Medulla oblongata (tissue), 1 donor: ENCODE results near the gene BORCS5.
"Not testable (repeated sequence)": the region's sequence is repeated elsewhere in the genome, so short reads cannot be mapped to it uniquely, and the experiment has no call there.

Experiments used
- DNase-seq: peaks from one replicate; pipeline ENCODE4 v3.0.0-alpha.2; 2015; ENCODE audit errors: extremely low spot score

Gene BORCS5

DNA sequence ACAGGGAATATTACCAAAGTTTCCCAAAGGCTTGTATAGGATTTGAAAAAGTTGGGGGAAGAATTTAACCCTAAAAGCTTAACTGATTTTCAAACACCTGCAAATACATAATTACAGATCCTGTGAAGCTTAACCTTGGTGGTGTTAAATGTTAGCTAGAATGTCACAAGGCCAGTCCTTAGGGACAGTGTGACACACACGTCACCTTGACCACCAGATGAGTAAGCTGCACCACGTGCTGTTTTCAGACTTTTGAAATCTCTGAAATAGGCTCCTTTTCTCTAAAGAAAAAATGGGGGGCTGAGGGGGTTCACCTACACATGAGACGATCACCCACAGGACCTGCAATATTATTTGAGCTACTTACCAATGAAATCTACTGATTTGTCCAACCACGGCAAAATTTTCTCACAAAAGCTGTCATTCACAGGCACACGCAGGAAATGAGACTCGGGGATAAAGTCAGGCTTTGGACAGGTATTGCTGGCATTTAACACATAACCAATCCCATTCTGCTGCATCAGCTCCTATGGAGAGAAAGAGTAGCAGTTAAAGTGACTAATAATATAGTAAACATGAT lies 129.9 kb downstream of the BORCS5 start:
- no peak for DNase-seq

DNA sequence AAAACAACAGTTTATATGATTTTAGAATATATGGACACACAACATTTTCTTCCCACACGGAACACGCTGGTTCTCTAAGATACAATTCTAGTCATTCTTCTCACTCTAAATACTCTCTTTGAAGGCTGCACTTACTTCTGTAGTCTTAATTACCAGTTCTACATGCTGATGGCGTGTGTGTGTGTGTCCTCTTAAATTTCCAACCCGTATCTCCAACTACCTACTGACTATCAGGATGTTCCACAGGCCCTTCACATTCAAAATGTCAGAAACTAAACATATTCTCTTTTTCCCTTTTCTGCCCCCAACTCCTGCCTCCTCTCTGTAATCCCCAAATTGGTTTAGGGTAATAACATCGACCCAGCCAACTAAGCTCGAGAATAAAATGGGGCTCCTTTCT lies 130.6 kb downstream of the BORCS5 start:
- no peak for DNase-seq

DNA sequence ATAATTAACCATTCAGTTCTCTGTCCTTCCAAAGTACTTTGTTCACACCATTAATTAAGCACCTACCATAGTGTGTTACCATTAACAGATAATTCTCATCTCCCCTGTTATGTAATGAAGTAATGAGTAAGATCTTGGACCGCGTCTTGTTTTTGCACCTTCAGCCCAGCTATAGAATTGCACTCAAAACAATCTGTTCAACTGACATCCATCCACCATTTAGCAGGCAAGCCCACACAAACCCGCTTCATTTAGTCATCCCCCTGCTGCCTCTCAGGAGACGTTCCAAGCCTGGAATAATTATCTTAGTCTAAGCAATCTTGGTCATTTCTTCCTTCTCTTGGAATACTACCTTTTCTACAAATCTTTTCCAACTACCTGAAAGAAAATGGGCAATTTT lies 131.4 kb downstream of the BORCS5 start:
- DNase-seq, result no peak

DNA sequence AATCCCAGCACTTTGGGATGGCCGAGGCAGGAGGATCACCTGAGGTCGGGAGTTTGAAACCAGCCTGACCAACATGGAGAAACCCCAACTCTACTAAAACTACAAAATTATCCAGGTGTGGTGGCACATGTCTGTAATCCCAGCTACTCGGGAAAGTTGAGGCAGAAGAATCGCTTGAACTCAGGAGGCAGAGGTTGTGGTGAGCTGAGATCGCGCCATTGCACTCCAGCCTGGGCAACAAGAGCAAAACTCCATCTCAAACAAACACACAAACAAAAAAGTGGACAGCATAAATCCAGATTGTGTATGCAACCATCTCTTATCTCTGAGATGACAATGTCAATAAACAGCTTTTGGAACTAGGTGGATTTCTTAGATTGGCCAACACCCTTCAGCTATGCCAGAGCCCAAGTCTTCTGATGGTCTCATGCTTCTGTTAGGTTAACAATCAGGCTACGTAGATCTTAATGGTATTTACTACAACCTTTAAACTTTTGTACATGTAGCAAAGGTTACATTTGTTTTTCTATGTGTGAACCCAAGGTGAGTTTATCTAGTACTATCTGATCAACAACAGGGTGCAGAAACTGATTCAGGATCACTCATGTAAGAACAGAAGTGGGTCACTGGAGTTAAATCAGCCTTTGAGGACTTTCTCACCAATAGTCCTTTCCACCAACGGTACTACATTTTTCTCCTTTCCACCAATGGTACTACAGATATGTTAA lies 132.1 kb downstream of the BORCS5 start:
- no peak for DNase-seq

DNA sequence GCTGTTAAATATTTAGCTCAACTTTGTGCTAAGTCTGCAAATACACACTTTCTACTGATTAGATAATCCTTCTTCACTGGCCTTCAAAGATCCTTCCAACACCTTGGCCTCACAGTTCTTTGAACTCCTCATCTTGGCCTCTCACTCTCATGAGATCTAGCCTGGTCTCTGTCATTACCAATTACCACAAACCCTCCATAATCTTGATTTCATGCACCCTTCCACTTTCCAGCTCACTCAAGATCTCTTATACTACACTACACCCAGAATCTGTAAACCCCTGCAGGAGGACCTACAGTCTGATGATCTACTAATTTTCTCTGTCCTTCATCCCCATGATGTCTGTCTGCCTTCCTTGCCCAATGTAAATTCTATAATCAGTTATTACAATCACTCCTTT lies 134.7 kb downstream of the BORCS5 start:
- no peak for DNase-seq

DNA sequence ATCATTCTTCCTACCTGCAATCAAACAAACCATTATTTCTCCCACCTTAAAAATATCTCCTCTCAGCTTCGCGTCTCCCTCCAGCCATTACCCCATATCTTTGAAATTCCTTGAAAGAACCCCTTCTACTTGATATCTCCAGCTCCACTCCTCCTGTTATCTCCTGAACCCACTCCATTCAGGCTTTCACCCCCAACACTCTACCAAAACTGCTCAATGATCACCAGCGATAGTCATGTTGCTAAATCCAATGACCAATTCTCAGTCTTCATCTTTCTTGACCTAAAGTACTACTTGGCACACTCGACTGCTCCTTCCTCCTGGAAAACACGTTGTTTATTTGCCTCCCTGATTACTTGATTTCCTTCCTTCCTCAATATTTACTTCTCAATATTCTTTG lies 135.7 kb downstream of the BORCS5 start:
- DNase-seq, result no peak

DNA sequence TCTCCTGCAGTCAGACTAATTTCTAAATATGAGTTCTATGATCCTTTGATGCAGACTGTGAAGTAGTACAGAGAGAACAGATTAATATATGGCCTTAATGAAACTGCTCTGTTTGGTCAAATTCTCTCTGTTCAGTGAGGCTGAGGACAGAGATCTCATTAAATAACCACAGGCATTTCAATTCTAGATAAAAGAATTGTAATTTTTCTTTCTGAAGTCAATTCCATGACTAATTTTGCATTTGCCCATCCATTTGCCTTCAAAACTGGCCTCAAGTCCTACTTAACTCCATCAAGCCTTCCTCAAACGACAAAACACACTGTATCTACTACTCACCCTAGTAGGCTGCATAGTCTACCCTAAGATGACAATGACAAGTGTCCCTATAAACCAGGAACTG lies 138.7 kb downstream of the BORCS5 start:
- no peak for DNase-seq

DNA sequence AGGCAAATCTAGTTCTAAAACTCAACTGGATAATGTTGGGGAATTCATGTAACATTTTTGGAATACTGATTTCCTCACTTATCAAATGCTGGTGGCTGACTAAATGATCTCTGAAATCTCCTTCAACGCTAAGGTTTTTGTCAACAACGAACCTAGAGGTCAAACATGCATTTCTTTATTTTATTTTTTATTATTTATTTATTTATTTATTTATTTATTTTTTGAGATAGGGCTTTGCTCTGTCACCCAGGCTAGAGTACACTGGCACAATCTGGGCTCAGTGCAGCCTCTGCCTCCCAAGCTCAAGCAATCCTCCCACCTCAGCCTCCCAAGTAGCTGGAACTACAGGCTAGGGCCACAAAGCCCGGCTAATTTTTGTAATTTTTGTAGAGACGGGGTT lies 141.3 kb downstream of the BORCS5 start:
- DNase-seq, result no peak

DNA sequence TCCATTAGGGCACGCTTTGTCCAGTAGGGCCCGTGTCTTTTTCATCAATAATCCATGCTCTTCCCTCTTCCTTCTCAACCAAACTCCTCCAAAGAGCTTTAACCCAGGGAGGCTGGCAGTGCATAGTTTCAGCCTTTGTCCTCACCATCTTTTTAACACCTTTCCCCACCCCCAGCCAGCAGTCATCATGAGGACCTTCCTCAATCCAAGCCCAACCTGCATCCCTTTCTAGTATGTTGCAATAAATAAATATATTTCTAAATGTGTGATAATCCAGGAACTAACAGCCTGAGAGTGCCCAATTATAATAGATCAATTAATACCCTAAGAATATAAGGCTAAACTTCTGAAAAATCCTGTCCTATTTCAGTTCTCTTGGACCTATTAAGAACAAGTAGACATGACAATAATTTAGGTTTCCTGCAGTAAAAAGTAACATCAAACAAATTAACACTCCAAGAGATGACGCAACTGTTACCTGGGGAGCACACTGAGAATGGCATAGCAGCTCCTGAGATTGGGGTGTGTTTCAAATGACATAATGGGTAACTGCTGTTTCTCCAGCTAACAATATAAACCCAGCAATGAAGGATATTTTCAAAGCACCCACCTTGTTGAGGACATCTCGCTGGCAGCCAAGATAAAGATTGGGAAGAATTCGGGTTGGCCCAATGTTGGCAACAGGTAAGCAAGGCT lies 143.2 kb downstream of the BORCS5 start:
- DNase-seq, result no peak

DNA sequence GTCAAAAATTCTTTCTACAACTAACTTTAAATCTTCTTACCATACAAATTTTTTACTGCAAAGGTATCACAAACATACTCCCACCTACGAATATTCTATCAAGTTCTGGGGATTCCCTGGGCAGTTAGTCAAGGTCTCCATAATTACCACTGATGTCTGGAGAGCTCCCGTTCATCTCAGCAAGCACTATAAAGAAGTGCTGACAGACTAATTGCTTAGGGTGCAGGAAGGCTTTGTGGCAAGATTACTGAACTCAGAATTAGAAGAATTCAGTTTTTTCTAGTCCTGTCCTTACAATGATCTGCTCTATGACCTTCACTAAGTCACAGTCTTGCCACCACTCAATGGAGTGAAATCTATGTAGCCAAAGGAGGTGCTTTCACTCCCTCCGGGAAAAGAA lies 144.2 kb downstream of the BORCS5 start:
- no peak for DNase-seq

DNA sequence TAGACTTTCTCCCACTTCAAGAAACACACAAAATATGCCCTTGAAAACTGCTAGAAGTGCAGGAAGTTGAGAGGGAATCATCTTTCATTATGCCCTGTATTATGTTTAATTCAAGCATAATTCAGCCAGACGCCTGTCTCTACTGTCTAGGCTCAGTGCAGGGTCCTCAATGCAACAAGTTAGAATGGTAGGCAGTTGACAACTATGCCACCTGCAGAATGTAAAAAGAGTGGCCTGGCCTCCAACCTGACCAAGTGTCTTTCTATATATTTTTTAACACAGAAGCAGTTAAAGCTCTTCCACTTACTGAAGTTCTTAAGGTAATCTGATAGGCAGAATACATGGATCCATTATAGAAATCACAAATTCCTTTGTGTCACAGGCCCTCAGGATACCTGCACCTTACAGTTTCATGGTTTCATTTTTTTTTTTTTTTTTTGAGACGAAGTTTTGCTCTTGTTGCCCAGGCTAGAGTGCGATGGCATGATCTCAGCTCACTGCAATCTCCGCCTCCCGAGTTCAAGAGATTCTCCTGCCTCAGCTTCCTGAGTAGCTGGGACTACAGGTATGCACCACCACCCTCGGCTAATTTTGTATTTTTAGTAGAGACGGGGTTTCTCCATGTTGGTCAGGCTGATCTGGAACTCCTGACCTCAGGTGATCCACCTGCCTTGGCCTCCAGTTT lies 145.4 kb downstream of the BORCS5 start:
- DNase-seq, result not testable (repeated sequence)

DNA sequence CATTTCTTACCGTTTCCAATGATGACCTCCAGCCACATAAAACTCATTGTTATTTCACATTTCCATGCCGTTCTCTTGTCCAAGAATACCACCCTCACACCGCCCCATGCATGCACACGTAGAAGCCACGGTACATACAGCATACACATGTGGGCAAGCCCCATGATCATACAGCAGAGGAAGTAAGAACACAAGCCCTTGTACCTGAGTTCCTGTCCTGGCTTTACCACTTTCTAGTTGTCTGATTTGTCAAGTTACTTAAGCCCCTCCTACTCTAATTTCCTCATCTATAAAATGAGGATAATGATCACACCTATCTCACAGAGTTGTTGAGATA lies 145.9 kb downstream of the BORCS5 start:
- no peak for DNase-seq

DNA sequence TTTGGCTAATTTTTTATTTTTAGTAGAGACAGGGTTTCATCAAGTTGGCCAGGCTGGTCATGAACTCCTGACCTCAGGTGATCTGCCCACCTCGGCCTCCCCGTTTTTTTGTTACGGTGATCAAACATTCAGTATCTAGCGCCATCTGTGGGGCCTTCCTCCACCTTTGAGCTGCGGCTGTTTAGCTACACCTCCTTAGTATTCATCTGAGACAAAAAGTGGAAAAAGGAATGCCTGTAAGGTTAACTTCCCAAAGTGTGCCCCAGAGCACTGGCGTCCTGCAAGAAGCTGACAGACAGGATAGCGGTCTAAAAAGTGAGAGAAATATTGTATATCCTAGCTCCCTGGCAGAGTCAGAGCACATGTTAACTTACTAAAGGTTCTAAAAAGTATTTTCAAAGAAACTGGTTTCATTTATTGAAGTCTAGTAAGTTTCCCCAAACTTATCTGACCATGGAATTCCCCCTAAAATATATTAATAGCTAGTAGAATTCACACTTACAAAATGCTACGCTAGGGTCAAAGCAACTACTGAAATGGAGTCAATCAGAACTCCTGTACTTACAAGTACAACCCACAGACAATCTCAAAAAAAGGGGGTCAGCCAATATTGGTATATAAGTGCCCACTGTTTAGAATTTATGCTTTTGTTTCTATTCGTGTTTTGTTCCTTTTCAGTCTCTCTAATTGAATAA lies 146.7 kb downstream of the BORCS5 start:
- no peak for DNase-seq

DNA sequence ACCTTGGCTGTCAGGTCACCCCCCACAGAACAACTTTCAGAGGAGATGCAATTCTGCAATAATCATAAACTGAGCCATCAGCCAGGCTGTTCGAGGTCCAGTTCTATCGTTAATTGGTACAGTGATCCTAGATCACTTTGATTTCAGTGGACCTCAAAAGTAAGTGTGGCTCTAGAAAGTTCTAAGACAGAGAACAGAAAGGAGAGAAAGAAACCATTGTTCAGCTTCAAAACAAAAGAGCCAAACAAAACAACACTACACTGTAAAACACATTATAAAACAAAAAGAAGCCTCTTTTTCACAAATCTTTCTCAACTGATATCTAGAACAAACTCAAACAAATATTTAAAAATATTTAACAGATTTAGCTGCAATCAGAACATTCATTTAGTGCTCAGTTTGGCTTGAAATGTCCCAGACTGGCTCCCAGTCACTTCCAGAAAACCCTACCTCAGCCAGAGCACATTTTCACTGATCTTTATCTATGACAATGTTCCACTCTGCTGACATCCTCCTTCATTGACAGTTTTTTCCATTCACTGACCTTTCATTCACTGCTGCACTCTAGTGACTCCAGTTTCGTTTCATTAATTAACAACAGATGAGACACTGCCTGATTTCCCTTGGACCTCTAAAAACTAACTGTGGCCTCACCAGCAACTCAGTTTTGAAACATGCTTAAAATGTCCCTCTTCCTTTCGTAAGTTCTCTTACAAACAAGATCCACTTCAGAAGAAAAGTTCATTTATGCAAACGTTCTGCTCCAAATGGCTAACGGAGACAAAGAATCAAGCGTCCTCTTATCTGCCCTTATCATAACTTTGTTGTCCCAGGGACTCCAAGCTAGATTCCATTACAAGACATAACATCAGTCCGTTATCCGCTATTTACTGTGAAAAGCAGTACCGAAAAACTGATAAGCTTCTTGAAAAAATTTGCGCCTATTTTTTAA lies 148.9 kb downstream of the BORCS5 start:
- DNase-seq, result peak; percentile 70

DNA sequence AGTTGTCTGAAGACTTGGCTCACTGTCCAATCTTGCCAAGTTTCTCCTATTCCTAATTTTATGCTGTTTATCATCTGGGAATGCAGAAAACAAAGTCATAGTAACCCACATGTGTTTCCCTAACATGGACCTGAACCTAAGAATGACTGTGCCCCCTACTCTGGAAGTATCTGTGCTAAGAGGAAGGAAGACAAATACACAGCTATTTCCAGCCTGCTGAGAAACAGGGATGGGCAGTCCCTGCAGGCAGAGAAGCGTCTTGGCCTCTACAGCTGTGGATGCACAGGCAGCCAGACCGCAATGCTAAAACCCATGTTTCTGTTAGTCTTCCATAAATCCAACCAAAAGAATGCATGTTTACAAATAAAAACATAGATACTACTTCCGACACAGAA lies 149.6 kb downstream of the BORCS5 start:
- DNase-seq, result no peak

DNA sequence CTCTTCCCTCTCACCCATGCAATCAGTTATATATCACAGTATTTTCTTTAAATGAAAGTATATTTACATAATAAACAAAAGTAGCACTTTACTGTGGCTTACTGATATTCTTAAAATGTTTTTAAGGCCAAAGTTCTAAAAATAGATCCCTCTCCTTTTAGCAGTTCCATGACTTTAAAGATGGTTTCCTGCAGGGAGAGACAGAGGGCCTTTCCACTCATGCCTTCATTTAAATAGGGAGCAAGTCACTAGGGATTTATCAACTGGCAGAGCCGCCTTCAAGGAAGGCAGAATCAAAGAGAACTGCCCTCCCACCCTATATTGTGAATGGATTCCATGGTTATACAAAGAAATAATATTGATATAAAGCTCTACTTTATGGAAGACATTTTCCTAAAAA lies 150.2 kb downstream of the BORCS5 start:
- DNase-seq, result no peak

DNA sequence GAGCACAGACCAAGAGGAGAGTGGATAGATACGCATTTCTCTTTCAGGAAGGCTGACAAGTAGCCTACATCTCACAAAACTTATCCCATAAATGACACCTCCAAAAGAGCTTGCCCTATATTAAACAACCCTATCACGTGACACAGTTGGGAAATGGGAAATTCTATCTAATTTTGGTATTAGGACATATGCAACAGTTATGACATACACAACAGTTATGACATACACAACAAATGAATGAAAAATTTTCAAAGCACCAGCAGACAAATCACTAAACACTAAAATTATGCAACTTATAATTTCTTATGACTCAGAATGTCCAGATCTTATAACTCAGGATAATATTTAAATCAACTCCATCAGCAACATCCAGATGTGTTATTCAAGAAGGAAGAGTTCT lies 151.7 kb downstream of the BORCS5 start:
- no peak for DNase-seq

DNA sequence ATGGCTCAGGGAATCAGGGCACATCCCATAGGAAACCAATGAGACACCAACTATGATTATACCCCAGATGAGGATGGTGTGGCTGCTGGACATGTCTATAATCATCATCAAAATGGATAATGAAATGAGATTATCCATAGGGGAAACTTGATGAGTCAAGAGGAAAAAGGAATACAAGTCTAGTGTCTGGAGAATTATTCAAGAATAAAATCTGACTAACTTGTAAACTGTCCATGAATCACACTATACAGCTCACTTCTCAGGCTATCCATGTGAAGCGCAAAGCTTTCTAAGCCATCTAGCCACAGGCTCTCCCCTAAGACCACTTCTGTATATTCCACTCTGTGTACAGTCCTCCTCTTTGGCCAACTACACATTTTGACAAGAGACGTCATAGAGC lies 153.3 kb downstream of the BORCS5 start:
- DNase-seq, result no peak

DNA sequence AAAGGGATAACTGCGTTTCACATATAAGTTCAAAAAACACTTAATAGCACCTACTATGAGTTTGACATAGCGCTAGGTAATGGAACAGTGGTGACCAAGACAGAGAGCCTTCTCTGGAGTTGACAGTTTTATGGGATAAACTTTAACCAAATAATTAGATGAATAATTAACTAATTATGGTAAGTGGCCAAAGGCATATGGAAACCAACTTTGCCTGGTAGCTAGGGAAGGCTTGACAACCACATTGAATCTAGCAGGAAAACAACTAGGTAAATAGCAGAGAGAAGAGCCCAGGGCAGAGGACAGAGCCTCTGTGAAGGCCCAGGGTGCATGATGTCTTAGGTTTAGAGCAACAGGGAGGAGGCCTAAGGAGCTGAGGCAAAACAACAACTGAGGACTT lies 153.7 kb downstream of the BORCS5 start:
- no peak for DNase-seq

DNA sequence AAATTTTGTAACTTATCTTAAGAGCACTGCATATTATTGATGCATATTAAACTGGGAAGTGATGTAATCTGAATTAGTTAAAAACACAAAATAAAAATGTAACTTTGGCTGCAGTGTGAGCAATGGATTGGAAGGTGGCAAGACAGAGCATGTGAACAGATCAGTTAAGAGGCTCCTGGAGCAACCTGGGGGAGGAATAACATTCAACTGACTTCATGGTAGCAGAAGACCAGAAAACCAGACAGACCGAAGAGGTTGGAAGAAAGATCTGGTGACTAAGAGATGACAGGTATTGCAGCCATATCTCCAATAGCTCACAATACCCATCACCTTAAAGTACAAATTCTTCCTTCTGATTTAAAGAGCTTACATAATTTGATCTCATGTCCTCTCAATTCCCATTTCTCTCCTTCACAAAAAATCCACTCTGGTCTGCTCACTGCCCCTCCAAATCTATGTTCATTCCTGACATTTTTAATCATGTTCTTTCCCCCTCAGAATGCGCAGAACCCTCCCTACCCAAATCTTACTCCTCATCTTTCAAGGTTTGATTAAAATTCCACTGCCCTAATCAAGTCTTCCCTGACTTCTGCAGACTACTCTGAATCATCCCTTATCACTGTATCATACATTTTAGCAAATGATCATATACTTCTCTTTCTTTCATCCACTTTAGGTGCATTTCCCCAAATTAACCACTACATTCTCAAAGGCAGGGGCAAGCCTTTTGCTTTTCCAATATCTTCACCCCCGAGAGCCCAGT lies 154.3 kb downstream of the BORCS5 start:
- no peak for DNase-seq
